HepG2 (cell line): ENCODE results near the gene C11orf68. TPM values are rescaled to one million over a fixed set of nuclear protein-coding genes. Genes with fewer than 3 reads are reported as not detected.

Experiments used
- ADNP ChIP-seq: sonication (generic); formaldehyde crosslinking; IDR thresholded peaks from 2 replicates; pipeline ENCODE4 v1.4.0; 2020; ENCODE audit warnings: missing genetic modification reagents
- AKAP8 ChIP-seq: sonication (generic); formaldehyde crosslinking; IDR thresholded peaks from 2 replicates; pipeline ENCODE4 v1.5.1; 2020; ENCODE audit warnings: mild to moderate bottlenecking, missing genetic modification reagents
- ARHGAP35 ChIP-seq: sonication (generic); formaldehyde crosslinking; IDR thresholded peaks from 2 replicates; pipeline ENCODE4 v1.9.0; 2022; ENCODE audit warnings: mild to moderate bottlenecking, inconsistent platforms, moderate library complexity, missing genetic modification reagents, borderline replicate concordance
- ATF1 ChIP-seq: IDR thresholded peaks from 2 replicates; pipeline ENCODE4 v1.6.1; 2016; ENCODE audit warnings: mild to moderate bottlenecking, control low read depth
- ELF1 ChIP-seq: sonication (generic); formaldehyde crosslinking; IDR thresholded peaks from 2 replicates; pipeline ENCODE4 v1.4.0; 2020; ENCODE audit warnings: missing genetic modification reagents
- GTF3A ChIP-seq: sonication (generic); formaldehyde crosslinking; conservative IDR thresholded peaks from 2 replicates; pipeline ENCODE4 v1.4.0; 2020; ENCODE audit warnings: mild to moderate bottlenecking, missing genetic modification reagents
- HNF4G ChIP-seq, 2 experiments: sonication (generic) in 1 of 2; formaldehyde crosslinking in 1 of 2; IDR thresholded peaks; 2 replicates each; pipeline versions ENCODE4 v1.4.0 to v1.6.1; 2011 to 2020; ENCODE audit warnings: borderline replicate concordance in 2 of 2, low read depth in 2 of 2, mild to moderate bottlenecking in 2 of 2, low read length in 1 of 2, missing genetic modification reagents in 1 of 2, moderate library complexity in 1 of 2
- MEIS2 ChIP-seq: sonication (generic); formaldehyde crosslinking; IDR thresholded peaks from 2 replicates; pipeline ENCODE4 v1.9.0; 2021; ENCODE audit warnings: mild to moderate bottlenecking, missing genetic modification reagents
- MIER3 ChIP-seq: IDR thresholded peaks from 2 replicates; pipeline ENCODE4 v1.6.1; 2016; ENCODE audit warnings: missing compliant biosample characterization, borderline replicate concordance
- NR2F6 ChIP-seq, 2 experiments: IDR thresholded peaks; 2 replicates each; pipeline ENCODE4 v1.6.1; 2016; ENCODE audit warnings: antibody characterized with exemption in 1 of 2, mild to moderate bottlenecking in 1 of 2
- PHF21A ChIP-seq: sonication (generic); formaldehyde crosslinking; IDR thresholded peaks from 2 replicates; pipeline ENCODE4 v1.5.0; 2020; ENCODE audit warnings: mild to moderate bottlenecking, missing genetic modification reagents
- SPEN ChIP-seq: sonication (generic); formaldehyde crosslinking; IDR thresholded peaks from 2 replicates; pipeline ENCODE4 v1.5.1; 2020; ENCODE audit warnings: low read depth, mild to moderate bottlenecking, missing genetic modification reagents
- THAP11 ChIP-seq: IDR thresholded peaks from 2 replicates; pipeline ENCODE4 v1.6.1; 2016; ENCODE audit warnings: missing biosample characterization, missing genetic modification reagents
- ZNF143 ChIP-seq: sonication (generic); formaldehyde crosslinking; IDR thresholded peaks from 2 replicates; pipeline ENCODE4 v1.4.0; 2020; ENCODE audit warnings: missing genetic modification reagents
- ZNF430 ChIP-seq: sonication (generic); formaldehyde crosslinking; IDR thresholded peaks from 2 replicates; pipeline ENCODE4 v1.9.0; 2021; ENCODE audit warnings: mild to moderate bottlenecking, missing genetic modification reagents
- ZNF563 ChIP-seq: sonication (generic); formaldehyde crosslinking; IDR thresholded peaks from 2 replicates; pipeline ENCODE4 v1.8.0; 2022; ENCODE audit warnings: mild to moderate bottlenecking, moderate library complexity, missing genetic modification reagents
- ZNF607 ChIP-seq: sonication (generic); formaldehyde crosslinking; IDR thresholded peaks from 2 replicates; pipeline ENCODE4 v1.5.1; 2020; ENCODE audit warnings: missing genetic modification reagents, mild to moderate bottlenecking, borderline replicate concordance
- ZNF777 ChIP-seq: sonication (generic); formaldehyde crosslinking; IDR thresholded peaks from 2 replicates; pipeline ENCODE4 v1.4.0; 2020; ENCODE audit warnings: missing genetic modification reagents
- polyA plus RNA-seq, 8 experiments: library from polyadenylated mRNA; depleted of rRNA in 3 of 8; stranded (reverse) in 7 of 8; unstranded in 1 of 8; fragments of >200 nt; fragmentation: Illumina TruSeq in 4 of 8; extraction: Trizol in 4 of 8; gene quantifications; 2 replicates each; pipeline versions ENCODE4 v1.2.1 to v1.2.3, GENCODE V29; 2011 to 2016; ENCODE audit warnings: low read depth in 4 of 8, missing spikeins in 1 of 8, mixed read lengths in 1 of 8; ENCODE audit not compliant: insufficient read depth in 1 of 8
- total RNA-seq, 5 experiments: library from RNA; depleted of rRNA; stranded (reverse); fragments of >200 nt; fragmentation: Illumina TruSeq; extraction: Trizol; gene quantifications; 2 replicates each; pipeline ENCODE4 v1.2.3, GENCODE V29; 2016; ENCODE audit warnings: low read depth in 1 of 5
- TF ChIP-seq, protein P1 (sequence below): sonication (generic); formaldehyde crosslinking; IDR thresholded peaks from 2 replicates; pipeline ENCODE4 v1.4.0; 2020; ENCODE audit warnings: missing genetic modification reagents, mild to moderate bottlenecking, borderline replicate concordance
- TF ChIP-seq, protein P2 (sequence below): IDR thresholded peaks from 2 replicates; pipeline ENCODE4 v1.6.1; 2016; ENCODE audit warnings: mild to moderate bottlenecking, missing biosample characterization, missing genetic modification reagents
- TF ChIP-seq, protein P3 (sequence below): sonication (generic); formaldehyde crosslinking; IDR thresholded peaks from 2 replicates; pipeline ENCODE4 v1.8.0; 2022; ENCODE audit warnings: missing genetic modification reagents, mild to moderate bottlenecking, borderline replicate concordance
- TF ChIP-seq, protein P4 (sequence below): sonication (generic); formaldehyde crosslinking; IDR thresholded peaks from 2 replicates; pipeline ENCODE4 v1.9.0; 2022; ENCODE audit warnings: missing genetic modification reagents, mild to moderate bottlenecking, borderline replicate concordance

C11orf68 gene
- total and polyA plus RNA-seq, 2 of the 13 experiments (the other 11 are each of a cell fraction or from before 2014, with no cell fraction given) = 8.4 to 28.3 TPM

DNA sequence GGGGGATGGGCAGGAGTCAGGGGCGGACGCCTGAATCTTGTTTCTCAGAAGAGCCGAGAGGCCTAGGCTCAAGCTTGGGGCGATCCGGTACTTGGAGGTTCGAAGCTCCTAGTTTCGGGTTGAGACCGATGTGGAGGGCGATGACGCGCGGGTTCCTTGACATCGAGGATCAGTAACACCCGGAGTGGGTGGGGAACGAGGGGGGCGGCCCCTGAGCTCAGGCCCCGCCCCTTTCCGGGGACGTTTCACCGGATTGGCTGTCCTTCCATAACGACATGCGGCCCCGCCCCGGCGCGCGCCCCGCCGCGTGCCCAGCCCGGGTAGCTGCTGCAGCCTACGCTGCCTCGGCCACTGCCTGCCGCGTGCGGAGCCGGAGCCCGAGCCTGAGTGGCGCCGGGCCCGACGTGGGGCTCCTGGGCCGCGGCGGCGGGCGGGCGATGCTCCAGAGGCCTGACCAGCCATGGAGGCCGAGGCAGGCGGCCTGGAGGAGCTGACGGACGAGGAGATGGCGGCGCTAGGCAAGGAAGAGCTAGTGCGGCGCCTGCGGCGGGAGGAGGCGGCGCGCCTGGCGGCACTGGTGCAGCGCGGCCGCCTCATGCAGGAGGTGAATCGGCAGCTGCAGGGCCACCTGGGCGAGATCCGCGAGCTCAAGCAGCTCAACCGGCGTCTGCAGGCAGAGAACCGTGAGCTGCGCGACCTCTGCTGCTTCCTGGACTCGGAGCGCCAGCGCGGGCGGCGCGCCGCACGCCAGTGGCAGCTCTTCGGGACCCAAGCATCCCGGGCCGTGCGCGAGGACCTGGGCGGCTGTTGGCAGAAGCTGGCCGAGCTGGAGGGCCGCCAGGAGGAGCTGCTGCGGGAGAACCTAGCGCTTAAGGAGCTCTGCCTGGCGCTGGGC is 28.3 kb downstream of the C11orf68 start, which contains the start of gene CCDC85B (continued):
- peak; percentile 87 for TF ChIP-seq ZNF777 (CRISPR knock-in tag)
- TF ChIP-seq HNF4G (IDR thresholded peaks at IDR 0.05; ENCODE audit: borderline replicate concordance, low read depth, low read length) = no peak
- TF ChIP-seq HNF4G (CRISPR knock-in tag; IDR thresholded peaks at IDR 0.05; ENCODE audit: borderline replicate concordance, low read depth) = 0 out of 2 replicates have a peak, but pooled peaks have one; percentile 10
- TF ChIP-seq NR2F6 (IDR thresholded peaks at IDR 0.05) = no peak
- no peak for TF ChIP-seq NR2F6 (CRISPR knock-in tag; IDR thresholded peaks at IDR 0.05)
- TF ChIP-seq, protein P1, sequence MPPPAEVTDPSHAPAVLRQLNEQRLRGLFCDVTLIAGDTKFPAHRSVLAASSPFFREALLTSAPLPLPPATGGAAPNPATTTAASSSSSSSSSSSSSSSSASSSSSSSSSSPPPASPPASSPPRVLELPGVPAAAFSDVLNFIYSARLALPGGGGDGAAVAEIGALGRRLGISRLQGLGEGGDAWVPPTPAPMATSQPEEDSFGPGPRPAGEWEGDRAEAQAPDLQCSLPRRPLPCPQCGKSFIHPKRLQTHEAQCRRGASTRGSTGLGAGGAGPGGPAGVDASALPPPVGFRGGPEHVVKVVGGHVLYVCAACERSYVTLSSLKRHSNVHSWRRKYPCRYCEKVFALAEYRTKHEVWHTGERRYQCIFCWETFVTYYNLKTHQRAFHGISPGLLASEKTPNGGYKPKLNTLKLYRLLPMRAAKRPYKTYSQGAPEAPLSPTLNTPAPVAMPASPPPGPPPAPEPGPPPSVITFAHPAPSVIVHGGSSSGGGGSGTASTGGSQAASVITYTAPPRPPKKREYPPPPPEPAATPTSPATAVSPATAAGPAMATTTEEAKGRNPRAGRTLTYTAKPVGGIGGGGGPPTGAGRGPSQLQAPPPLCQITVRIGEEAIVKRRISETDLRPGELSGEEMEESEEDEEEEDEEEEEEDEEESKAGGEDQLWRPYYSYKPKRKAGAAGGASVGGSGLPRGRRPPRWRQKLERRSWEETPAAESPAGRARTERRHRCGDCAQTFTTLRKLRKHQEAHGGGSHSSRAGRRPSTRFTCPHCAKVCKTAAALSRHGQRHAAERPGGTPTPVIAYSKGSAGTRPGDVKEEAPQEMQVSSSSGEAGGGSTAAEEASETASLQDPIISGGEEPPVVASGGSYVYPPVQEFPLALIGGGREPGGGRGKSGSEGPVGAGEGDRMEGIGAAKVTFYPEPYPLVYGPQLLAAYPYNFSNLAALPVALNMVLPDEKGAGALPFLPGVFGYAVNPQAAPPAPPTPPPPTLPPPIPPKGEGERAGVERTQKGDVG (CRISPR knock-in tag) = no peak
- TF ChIP-seq, protein P2, sequence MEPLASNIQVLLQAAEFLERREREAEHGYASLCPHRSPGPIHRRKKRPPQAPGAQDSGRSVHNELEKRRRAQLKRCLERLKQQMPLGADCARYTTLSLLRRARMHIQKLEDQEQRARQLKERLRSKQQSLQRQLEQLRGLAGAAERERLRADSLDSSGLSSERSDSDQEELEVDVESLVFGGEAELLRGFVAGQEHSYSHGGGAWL = peak; percentile 78; the same call in 1 of the 2 replicates
- TF ChIP-seq ZNF143 (CRISPR knock-in tag) = peak; percentile 40; the same call in 1 of the 2 replicates
- TF ChIP-seq ZNF430 (CRISPR knock-in tag) = peak; percentile 79; the same call in 1 of the 2 replicates
- no peak for TF ChIP-seq ATF1 (CRISPR knock-in tag)
- no peak for TF ChIP-seq ADNP
- TF ChIP-seq, protein P3, sequence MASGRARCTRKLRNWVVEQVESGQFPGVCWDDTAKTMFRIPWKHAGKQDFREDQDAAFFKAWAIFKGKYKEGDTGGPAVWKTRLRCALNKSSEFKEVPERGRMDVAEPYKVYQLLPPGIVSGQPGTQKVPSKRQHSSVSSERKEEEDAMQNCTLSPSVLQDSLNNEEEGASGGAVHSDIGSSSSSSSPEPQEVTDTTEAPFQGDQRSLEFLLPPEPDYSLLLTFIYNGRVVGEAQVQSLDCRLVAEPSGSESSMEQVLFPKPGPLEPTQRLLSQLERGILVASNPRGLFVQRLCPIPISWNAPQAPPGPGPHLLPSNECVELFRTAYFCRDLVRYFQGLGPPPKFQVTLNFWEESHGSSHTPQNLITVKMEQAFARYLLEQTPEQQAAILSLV (CRISPR knock-in tag) = peak; percentile 48; the same call in 1 of the 2 replicates
- TF ChIP-seq AKAP8 (CRISPR knock-in tag) = no peak; the same call in 1 of the 2 replicates
- TF ChIP-seq, protein P4, sequence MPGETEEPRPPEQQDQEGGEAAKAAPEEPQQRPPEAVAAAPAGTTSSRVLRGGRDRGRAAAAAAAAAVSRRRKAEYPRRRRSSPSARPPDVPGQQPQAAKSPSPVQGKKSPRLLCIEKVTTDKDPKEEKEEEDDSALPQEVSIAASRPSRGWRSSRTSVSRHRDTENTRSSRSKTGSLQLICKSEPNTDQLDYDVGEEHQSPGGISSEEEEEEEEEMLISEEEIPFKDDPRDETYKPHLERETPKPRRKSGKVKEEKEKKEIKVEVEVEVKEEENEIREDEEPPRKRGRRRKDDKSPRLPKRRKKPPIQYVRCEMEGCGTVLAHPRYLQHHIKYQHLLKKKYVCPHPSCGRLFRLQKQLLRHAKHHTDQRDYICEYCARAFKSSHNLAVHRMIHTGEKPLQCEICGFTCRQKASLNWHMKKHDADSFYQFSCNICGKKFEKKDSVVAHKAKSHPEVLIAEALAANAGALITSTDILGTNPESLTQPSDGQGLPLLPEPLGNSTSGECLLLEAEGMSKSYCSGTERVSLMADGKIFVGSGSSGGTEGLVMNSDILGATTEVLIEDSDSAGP (CRISPR knock-in tag) = 0 out of 2 replicates have a peak, but pooled peaks have one; percentile 25
- TF ChIP-seq GTF3A = 0 out of 2 replicates have a peak, but pooled peaks have one; percentile 46
- TF ChIP-seq ZNF563 (CRISPR knock-in tag) = peak; percentile 96
- TF ChIP-seq ARHGAP35 (CRISPR knock-in tag) = peak; percentile 90
- TF ChIP-seq MEIS2 = peak; percentile 93
- peak; percentile 68 for TF ChIP-seq THAP11 (CRISPR knock-in tag)
- peak; percentile 83 for TF ChIP-seq ZNF607 (CRISPR knock-in tag)
- TF ChIP-seq SPEN (CRISPR knock-in tag) = peak; percentile 69
- TF ChIP-seq MIER3 (CRISPR knock-in tag) = no peak
- no peak for TF ChIP-seq ELF1 (CRISPR knock-in tag)
- TF ChIP-seq PHF21A (CRISPR knock-in tag) = peak; percentile 57; the same call in 1 of the 2 replicates
